T-cell (primary cell): ENCODE measurements around the gene EFCAB8. TPM values are rescaled to one million over a fixed set of nuclear protein-coding genes. Genes with fewer than 3 reads are reported as not detected.
"Not testable (repeated sequence)": the region's sequence is repeated elsewhere in the genome, so short reads cannot be mapped to it uniquely, and the experiment has no call there.

ENCODE experiments used
- ATAC-seq, 4 experiments: fragments of 200-7000 bp in 3 of 4; fragments of 150-1000 bp in 1 of 4; cut with Tn5 transposase; replicated peaks in 1 of 4; 1 replicate in 3 of 4; 2 replicates in 1 of 4; pipeline ENCODE4 v1.10.0; 2021; ENCODE audit warnings: moderate library complexity in 3 of 4, mild to moderate bottlenecking in 2 of 4, moderate number of reproducible peaks in 1 of 4
- CTCF ChIA-PET, 2 donors: fragments of 300-600 bp; sonication (Branson Sonifier 250); formaldehyde crosslinking; loops; one replicate each; lab custom pipeline; 2022; ENCODE audit warnings: antibody characterized with exemption in 2 of 2; lab: Charles Lee
- POLR2A ChIA-PET, 2 donors: fragments of 300-600 bp; sonication (Branson Sonifier 250); formaldehyde crosslinking; loops; one replicate each; lab custom pipeline; 2022; ENCODE audit warnings: antibody characterized with exemption in 2 of 2; lab: Charles Lee
- DNase-seq, 35 experiments: peaks; one replicate each; pipeline versions ENCODE4 v3.0.0 to v3.0.0-alpha.2; 2013 to 2023
- H3K27ac ChIP-seq: one replicate; pipeline ENCODE4 v1.5.1; 2013; ENCODE audit warnings: low read length
- H3K27me3 ChIP-seq, 2 experiments: replicated peaks in 1 of 2; 1 replicate in 1 of 2; 2 replicates in 1 of 2; pipeline versions ENCODE4 v1.6.1 to v1.7.0; 2013; ENCODE audit warnings: low read length in 1 of 2, mixed read lengths in 1 of 2; ENCODE audit not compliant: control insufficient read depth in 2 of 2, insufficient read depth in 2 of 2; ENCODE audit errors: extremely low read depth in 1 of 2
- H3K36me3 ChIP-seq, 2 donors: 1 replicate in 1 of 2; 2 replicates in 1 of 2; pipeline versions ENCODE4 v1.6.1 to v1.7.0; 2013; ENCODE audit warnings: low read length in 1 of 2; ENCODE audit not compliant: control insufficient read depth in 2 of 2, insufficient read depth in 1 of 2; ENCODE audit errors: extremely low read depth in 1 of 2
- H3K4me1 ChIP-seq, 2 experiments: 1 replicate in 1 of 2; 2 replicates in 1 of 2; pipeline versions ENCODE4 v1.6.1 to v1.7.0; 2013; ENCODE audit warnings: low read length in 2 of 2, mixed read lengths in 1 of 2; ENCODE audit not compliant: insufficient read depth in 2 of 2, control insufficient read depth in 1 of 2; ENCODE audit errors: extremely low read depth in 1 of 2
- H3K4me3 ChIP-seq, 2 donors: 1 replicate in 1 of 2; 2 replicates in 1 of 2; pipeline versions ENCODE4 v1.5.1 to v1.7.0; 2013; ENCODE audit warnings: mild to moderate bottlenecking in 2 of 2, low read length in 1 of 2, moderate library complexity in 1 of 2; ENCODE audit not compliant: control insufficient read depth in 1 of 2; ENCODE audit errors: extremely low read depth in 1 of 2
- H3K9me3 ChIP-seq: 2 replicates; pipeline ENCODE4 v1.7.0; 2013
- H3K27ac Mint-ChIP-seq, 2 donors: one replicate each; pipeline ENCODE4 v1.8.0; 2020 to 2021; ENCODE audit warnings: mild to moderate bottlenecking in 2 of 2, mixed read lengths in 2 of 2
- H3K27me3 Mint-ChIP-seq, 2 donors: one replicate each; pipeline ENCODE4 v1.8.0; 2021 to 2022; ENCODE audit warnings: mixed read lengths in 2 of 2
- H3K36me3 Mint-ChIP-seq: one replicate; pipeline ENCODE4 v1.8.0; 2021; ENCODE audit warnings: mixed read lengths
- H3K4me1 Mint-ChIP-seq, 3 donors: one replicate each; pipeline ENCODE4 v1.8.0; 2020 to 2022; ENCODE audit warnings: mixed read lengths in 3 of 3, mild to moderate bottlenecking in 1 of 3
- H3K4me3 Mint-ChIP-seq, 3 donors: one replicate each; pipeline ENCODE4 v1.8.0; 2020 to 2022; ENCODE audit warnings: mild to moderate bottlenecking in 3 of 3, mixed read lengths in 3 of 3, moderate library complexity in 3 of 3
- H3K9me3 Mint-ChIP-seq, 3 donors: one replicate each; pipeline ENCODE4 v1.8.0; 2020 to 2022; ENCODE audit warnings: mixed read lengths in 3 of 3
- WGBS: methylation state at CpG from one replicate; pipeline ENCODE4 v1.1.5; 2013; ENCODE audit warnings: missing lambda C conversion rate; ENCODE audit not compliant: insufficient coverage; 5-methylcytosine and 5-hydroxymethylcytosine counted together
- total RNA-seq, 35 experiments: library from RNA in 6 of 35; stranded (reverse) in 6 of 35; fragments of 120-200 nt in 1 of 35; gene quantifications; one replicate each; pipeline versions ENCODE4 v1.2.1 to v1.2.4 and lab custom pipeline; 2013 to 2026

EFCAB8 gene
- total RNA-seq, 5 donors from 2014 or later (not counting 1 experiment from before 2014, with no cell fraction given), result 0.80 to 1.5 (median 1.2) TPM

DNA sequence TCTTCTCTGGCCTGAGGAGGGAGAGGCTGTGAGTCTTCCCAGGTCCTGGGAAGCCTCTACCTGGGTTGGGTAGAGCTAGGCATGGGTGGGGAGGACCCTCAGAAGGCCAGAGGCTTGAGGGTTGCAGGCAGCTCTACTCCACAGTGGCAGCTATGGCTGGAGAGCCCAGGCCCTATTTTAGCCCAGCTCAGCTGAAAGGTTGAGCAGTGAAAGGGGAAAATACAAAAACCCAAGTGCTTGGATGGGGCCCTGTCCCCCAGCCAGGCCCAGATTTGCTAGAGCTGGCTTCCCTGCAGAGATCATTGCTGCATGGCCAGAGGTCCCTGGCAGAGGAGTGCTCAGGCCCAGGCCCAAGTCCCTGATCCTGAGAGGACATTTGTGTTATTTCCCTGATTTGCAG lies 99.9 kb downstream of the EFCAB8 start:
- peaks cover 6% of the 10 kb centered on the region for H3K36me3 Mint-ChIP-seq
- Histone ChIP-seq H3K27me3 (no peaks in the 10 kb centered on the region), H3K4me1 (peaks cover 11 to 18% of the 10 kb centered on the region in 2 experiments), H3K4me3 (no peak overlapping the region), H3K27ac (no peak overlapping the region), H3K36me3 (no peaks in the 10 kb centered on the region), H3K9me3 (no peaks in the 10 kb centered on the region)
- peaks cover 8 to 22% (median 14%) of the 10 kb centered on the region in 3 donors for H3K9me3 Mint-ChIP-seq
- no peak overlapping the region for H3K27ac Mint-ChIP-seq
- ChIA-PET CTCF (no interaction called here), POLR2A (no interaction called here)
- ATAC-seq, result no peak
- H3K4me1 Mint-ChIP-seq, result peaks cover 25 to 34% (median 31%) of the 10 kb centered on the region in 3 donors
- H3K4me3 Mint-ChIP-seq, result no peak overlapping the region
- DNase-seq, result no peak
- H3K27me3 Mint-ChIP-seq, result no peaks in the 10 kb centered on the region

DNA sequence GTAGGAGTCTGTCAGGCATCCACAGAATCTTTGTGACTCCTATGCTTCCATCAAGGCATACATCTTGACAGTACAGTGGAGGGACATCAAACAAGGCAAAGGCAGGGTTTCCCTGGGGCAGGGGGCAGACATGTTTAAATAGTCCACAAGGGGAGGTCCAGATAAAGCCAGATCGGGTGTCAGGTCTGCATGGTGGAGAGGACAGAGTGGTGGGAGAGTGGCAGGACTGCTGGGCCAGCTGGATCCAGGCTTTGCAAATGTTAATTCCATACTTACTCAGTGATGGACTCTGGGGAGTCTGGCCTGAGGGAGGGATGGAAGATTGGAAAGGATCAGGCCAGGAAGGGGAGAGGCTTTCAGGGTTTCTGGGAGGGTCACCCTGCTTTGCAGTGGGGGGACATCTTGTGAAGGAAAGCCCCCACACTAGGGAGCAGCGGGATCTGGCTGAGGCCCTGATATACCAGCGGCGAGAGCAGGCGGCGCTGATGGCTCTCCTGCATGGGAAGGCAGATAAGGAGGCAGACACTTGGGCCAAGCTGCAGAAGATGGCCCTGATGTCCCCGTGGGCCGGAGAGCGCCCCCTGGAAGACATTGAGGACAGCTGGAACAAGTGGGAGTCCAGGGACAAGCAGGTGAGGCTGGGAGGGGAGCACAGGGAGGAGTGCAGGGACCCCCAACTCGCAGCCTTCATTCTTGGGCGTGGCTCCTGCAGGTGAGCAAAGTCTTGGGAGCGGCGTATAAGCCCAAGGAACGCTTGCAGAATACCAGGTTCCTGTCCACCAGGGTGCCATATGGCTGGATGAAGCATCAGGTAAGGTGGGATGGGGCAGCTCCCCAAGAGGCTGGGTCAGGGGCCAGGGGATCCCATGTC lies 100.9 kb downstream of the EFCAB8 start:
- H3K27ac Mint-ChIP-seq, result peak overlapping the region in 1 of 2 donors; percentile 13
- CTCF ChIA-PET, result no interaction called here

DNA sequence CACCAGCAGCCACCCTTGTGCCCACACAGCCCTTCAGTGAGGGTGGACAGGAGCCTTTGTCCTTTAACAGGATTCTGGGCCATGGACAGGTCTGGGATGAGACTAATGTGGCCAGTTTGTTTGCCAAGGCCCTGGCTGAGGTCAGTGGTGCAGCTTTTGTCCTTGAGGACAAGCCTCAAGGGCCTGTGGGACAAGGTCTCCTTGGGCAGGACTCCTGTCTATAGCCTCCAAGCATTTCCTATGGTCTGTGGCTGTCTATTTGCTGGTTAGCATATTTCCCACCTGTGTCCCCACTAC lies 101.4 kb downstream of the EFCAB8 start:
- no peak overlapping the region for H3K4me3 ChIP-seq
- Mint-ChIP-seq H3K9me3 (peaks cover 8 to 18% (median 9%) of the 10 kb centered on the region in 3 donors), H3K27me3 (no peaks in the 10 kb centered on the region), H3K4me1 (peaks cover 35 to 46% (median 42%) of the 10 kb centered on the region in 3 donors), H3K36me3 (peaks cover 6% of the 10 kb centered on the region), H3K4me3 (no peak overlapping the region), H3K27ac (no peak overlapping the region)
- ATAC-seq, result no peak
- POLR2A ChIA-PET, result no interaction called here
- H3K36me3 ChIP-seq, result no peaks in the 10 kb centered on the region
- DNase-seq, result no peak
- H3K4me1 ChIP-seq, result peaks cover 16 to 31% of the 10 kb centered on the region in 2 experiments
- H3K27me3 ChIP-seq, result no peaks in the 10 kb centered on the region
- CTCF ChIA-PET, result no interaction called here
- no peaks in the 10 kb centered on the region for H3K9me3 ChIP-seq
- H3K27ac ChIP-seq, result no peak overlapping the region

More for the DNA sequence above, 100.9 kb downstream of the EFCAB8 start:
- no peaks in the 10 kb centered on the region for H3K27me3 ChIP-seq
- DNase-seq, result no peak
- H3K36me3 Mint-ChIP-seq, result peaks cover 6% of the 10 kb centered on the region
- H3K4me1 ChIP-seq, result peaks cover 13 to 25% of the 10 kb centered on the region in 2 experiments
- H3K27me3 Mint-ChIP-seq, result no peaks in the 10 kb centered on the region
- no peak overlapping the region for H3K27ac ChIP-seq
- peaks cover 33 to 40% (median 38%) of the 10 kb centered on the region in 3 donors for H3K4me1 Mint-ChIP-seq
- no peak overlapping the region for H3K4me3 ChIP-seq
- 94% methylated on average over 12 of the region's 14 CpGs for WGBS
- no peaks in the 10 kb centered on the region for H3K36me3 ChIP-seq
- POLR2A ChIA-PET, result no interaction called here
- peaks cover 8 to 18% (median 9%) of the 10 kb centered on the region in 3 donors for H3K9me3 Mint-ChIP-seq
- no peak for ATAC-seq
- no peak overlapping the region for H3K4me3 Mint-ChIP-seq
- no peaks in the 10 kb centered on the region for H3K9me3 ChIP-seq

DNA sequence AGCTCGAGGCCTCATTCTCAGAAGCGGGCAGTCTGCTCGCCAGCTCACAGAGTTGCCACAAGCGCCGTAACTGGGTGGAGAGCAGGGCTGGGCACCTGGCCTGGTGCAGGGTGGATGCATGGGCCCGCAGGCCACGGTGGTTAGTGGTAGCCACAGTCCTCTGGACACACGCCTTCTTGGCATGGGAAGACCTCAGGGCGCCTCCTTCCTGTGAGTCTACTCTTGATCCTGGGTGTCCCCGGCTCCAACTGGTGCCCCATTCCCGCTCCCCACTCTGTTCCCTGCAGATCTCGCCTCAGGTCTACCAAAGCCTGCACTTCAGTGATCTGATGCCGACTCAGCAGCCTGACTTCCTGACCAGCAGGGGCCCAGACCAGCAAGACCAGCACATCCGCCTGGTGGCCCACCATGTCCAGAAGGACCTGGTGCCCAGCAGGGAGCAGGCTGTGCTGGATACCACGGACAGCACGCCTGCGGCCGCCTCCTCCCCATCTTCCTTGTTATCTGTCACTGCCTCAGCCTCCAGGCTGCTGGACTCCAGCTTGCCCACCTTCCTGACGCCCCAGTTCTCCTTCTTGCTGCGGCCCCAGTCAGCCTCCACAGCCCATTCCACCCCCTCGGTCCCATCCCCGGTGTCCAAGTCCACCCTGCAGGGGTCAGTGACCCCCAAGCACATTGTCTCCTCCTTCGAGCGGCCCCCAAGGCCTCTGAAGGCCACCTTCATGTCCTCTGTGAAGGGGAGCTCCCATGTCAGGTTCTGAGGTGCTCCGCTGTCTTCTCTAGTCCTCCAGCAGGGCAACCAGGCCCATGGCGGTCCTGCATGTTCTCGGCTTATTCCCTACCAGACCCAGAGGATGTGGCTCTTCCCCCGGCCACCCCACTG lies 102.4 kb downstream of the EFCAB8 start:
- Histone ChIP-seq H3K9me3 (no peaks in the 10 kb centered on the region), H3K4me3 (no peak overlapping the region), H3K4me1 (peaks cover 25 to 40% of the 10 kb centered on the region in 2 experiments), H3K27ac (no peak overlapping the region), H3K27me3 (no peaks in the 10 kb centered on the region), H3K36me3 (no peaks in the 10 kb centered on the region)
- ChIA-PET POLR2A (interaction anchor here in 1 of 2 donors (0.5 kb wide), 1 partner anchor 418 kb away, joined by 3 read pairs; no protein-coding TSS in a partner anchor), CTCF (interaction anchor here in 1 of 2 donors (0.6 kb wide), 1 partner anchor 1133 kb away, joined by 13 read pairs; no protein-coding TSS in a partner anchor)
- no peak overlapping the region for H3K4me3 Mint-ChIP-seq
- H3K27ac Mint-ChIP-seq, result peak overlapping the region; percentile 45 to 75
- no peaks in the 10 kb centered on the region for H3K27me3 Mint-ChIP-seq
- H3K9me3 Mint-ChIP-seq, result peaks cover 6 to 18% (median 8%) of the 10 kb centered on the region in 3 donors
- DNase-seq, result peak in 1 of 35 experiments; percentile 4
- no peak for ATAC-seq
- peaks cover 6% of the 10 kb centered on the region for H3K36me3 Mint-ChIP-seq
- WGBS, result 90% methylated on average over 23 of the region's 28 CpGs
- H3K4me1 Mint-ChIP-seq, result peaks cover 35 to 56% (median 51%) of the 10 kb centered on the region in 3 donors

DNA sequence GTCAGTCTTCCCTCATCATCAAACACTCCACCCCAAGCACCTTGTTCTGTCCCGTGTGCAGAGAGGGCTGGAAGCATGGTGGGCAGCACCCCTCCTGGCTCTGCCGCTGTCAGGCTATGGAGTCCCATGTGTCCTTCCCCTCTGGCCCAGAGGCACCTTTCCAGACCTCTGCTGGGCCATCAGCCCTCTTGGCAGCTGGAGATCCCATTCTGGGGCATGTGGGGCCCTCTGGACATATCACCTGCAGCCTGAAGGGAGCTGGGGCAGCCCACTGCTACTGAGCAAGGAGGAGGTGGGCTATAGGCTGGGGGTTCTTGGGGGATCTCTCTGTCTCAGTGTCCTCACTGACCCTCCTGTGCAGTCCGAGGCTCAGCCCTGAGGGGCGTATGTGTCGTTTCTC lies 103.3 kb downstream of the EFCAB8 start:
- CTCF ChIA-PET, result no interaction called here
- H3K27me3 ChIP-seq, result no peaks in the 10 kb centered on the region
- POLR2A ChIA-PET, result no interaction called here
- Mint-ChIP-seq H3K9me3 (peaks cover 3 to 12% (median 5%) of the 10 kb centered on the region in 3 donors), H3K4me1 (peaks cover 35 to 65% (median 60%) of the 10 kb centered on the region in 3 donors), H3K4me3 (no peak overlapping the region), H3K36me3 (peaks cover 3% of the 10 kb centered on the region), H3K27ac (peak overlapping the region in 1 of 2 donors; percentile 75), H3K27me3 (no peaks in the 10 kb centered on the region)
- WGBS, result 83% methylated on average over 2 of the region's 5 CpGs
- no peaks in the 10 kb centered on the region for H3K36me3 ChIP-seq
- peaks cover 34 to 49% of the 10 kb centered on the region in 2 experiments for H3K4me1 ChIP-seq
- ATAC-seq (no peak), DNase-seq (no peak)
- no peak overlapping the region for H3K27ac ChIP-seq
- H3K9me3 ChIP-seq, result no peaks in the 10 kb centered on the region
- H3K4me3 ChIP-seq, result no peak overlapping the region

DNA sequence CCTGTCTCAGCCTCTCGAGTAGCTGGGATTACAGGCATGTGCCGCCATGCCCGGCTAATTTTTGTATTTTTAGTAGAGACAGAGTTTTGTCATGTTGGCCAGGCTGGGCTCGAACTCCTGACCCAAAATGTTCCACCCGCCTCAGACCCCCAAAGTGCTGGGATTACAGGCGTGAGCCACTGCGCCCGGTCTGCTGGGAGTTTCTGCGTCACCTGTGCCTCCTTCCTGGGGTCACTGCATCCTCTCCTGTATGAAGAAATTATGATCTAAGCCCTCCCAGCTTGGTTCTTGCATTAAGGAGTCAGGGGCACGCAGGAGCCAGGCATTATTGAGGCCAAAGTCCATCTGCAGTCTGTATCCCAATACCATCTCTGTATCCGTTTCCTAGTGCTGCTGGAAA lies 103.9 kb downstream of the EFCAB8 start:
- H3K27me3 Mint-ChIP-seq, H3K27me3 ChIP-seq, H3K27ac ChIP-seq, DNase-seq, ATAC-seq, H3K4me3 Mint-ChIP-seq, H3K36me3 Mint-ChIP-seq, H3K9me3 ChIP-seq, H3K9me3 Mint-ChIP-seq, H3K4me3 ChIP-seq, CTCF ChIA-PET, H3K36me3 ChIP-seq: not testable (repeated sequence)
- peaks cover 40 to 55% of the 10 kb centered on the region in 2 experiments for H3K4me1 ChIP-seq
- POLR2A ChIA-PET, result interaction anchor here in 1 of 2 donors (0.8 kb wide), 1 partner anchor 11 kb away, joined by 4 read pairs; no protein-coding TSS in a partner anchor
- Mint-ChIP-seq H3K4me1 (peaks cover 35 to 71% (median 66%) of the 10 kb centered on the region in 3 donors), H3K27ac (peak overlapping the region in 1 of 2 donors; percentile 55)
- 95% methylated on average over 9 of the region's 11 CpGs for WGBS
